CD14-positive monocyte (primary cell): Measurements from ENCODE around the gene PAEP. TPM values are rescaled to one million over a fixed set of nuclear protein-coding genes. Genes with fewer than 3 reads are reported as not detected.

Experiments used
- DNase-seq, 3 donors: peaks; one replicate each; pipeline ENCODE4 v3.0.0-alpha.2; 2011 to 2022
- H2AFZ ChIP-seq: 2 replicates; pipeline ENCODE4 v1.6.0; 2012; ENCODE audit warnings: mild to moderate bottlenecking, low read depth, low read length, inconsistent platforms; ENCODE audit not compliant: insufficient read depth, poor library complexity, severe bottlenecking
- H3K27ac ChIP-seq, 2 donors: 1 replicate in 1 of 2; 2 replicates in 1 of 2; pipeline ENCODE4 v1.5.1; 2012 to 2013; ENCODE audit warnings: low read length in 2 of 2, control low read depth in 1 of 2, inconsistent platforms in 1 of 2, low read depth in 1 of 2, mild to moderate bottlenecking in 1 of 2
- H3K27me3 ChIP-seq, 2 donors: one replicate each; pipeline versions ENCODE4 v1.6.0 to v1.6.1; 2011 to 2013; ENCODE audit warnings: low read length in 2 of 2; ENCODE audit not compliant: control insufficient read depth in 2 of 2, insufficient read depth in 2 of 2
- H3K36me3 ChIP-seq, 2 donors: replicated peaks in 1 of 2; 1 replicate in 1 of 2; 2 replicates in 1 of 2; pipeline versions ENCODE4 v1.5.1 to v1.6.1; 2012 to 2013; ENCODE audit warnings: low read length in 2 of 2, control low read depth in 1 of 2, inconsistent platforms in 1 of 2, mild to moderate bottlenecking in 1 of 2; ENCODE audit not compliant: insufficient read depth in 2 of 2, control insufficient read depth in 1 of 2
- H3K4me1 ChIP-seq, 2 donors: 1 replicate in 1 of 2; 2 replicates in 1 of 2; pipeline versions ENCODE4 v1.5.1 to v1.6.1; 2012 to 2013; ENCODE audit warnings: low read length in 2 of 2, control low read depth in 1 of 2, inconsistent platforms in 1 of 2, mild to moderate bottlenecking in 1 of 2, moderate library complexity in 1 of 2; ENCODE audit not compliant: insufficient read depth in 2 of 2, control insufficient read depth in 1 of 2
- H3K4me2 ChIP-seq: replicated peaks from 2 replicates; pipeline ENCODE3; 2012; ENCODE audit warnings: low read length, moderate library complexity, mild to moderate bottlenecking; ENCODE audit not compliant: poor library complexity, severe bottlenecking; ENCODE audit errors: extremely low read depth
- H3K4me3 ChIP-seq, 3 experiments: fragments of 200-600 bp in 1 of 3; sonication (generic) in 1 of 3; replicated peaks in 1 of 3; 1 replicate in 2 of 3; 2 replicates in 1 of 3; pipeline ENCODE4 v1.5.1; 2011 to 2013; ENCODE audit warnings: low read length in 3 of 3, mild to moderate bottlenecking in 3 of 3, control low read depth in 2 of 3, low read depth in 2 of 3, inconsistent platforms in 1 of 3, moderate library complexity in 1 of 3
- H3K79me2 ChIP-seq: 2 replicates; pipeline ENCODE4 v1.6.0; 2012; ENCODE audit warnings: mild to moderate bottlenecking, control low read depth, inconsistent platforms, low read length, moderate library complexity; ENCODE audit not compliant: insufficient read depth
- H3K9ac ChIP-seq: 2 replicates; pipeline ENCODE4 v1.6.0; 2017; ENCODE audit warnings: low read length, mild to moderate bottlenecking; ENCODE audit not compliant: insufficient read depth, poor library complexity, severe bottlenecking
- H3K9me3 ChIP-seq, 2 donors: replicated peaks in 1 of 2; 1 replicate in 1 of 2; 2 replicates in 1 of 2; pipeline versions ENCODE4 v1.5.1 to v1.6.1; 2012 to 2013; ENCODE audit warnings: low read length in 2 of 2, control low read depth in 1 of 2; ENCODE audit not compliant: control insufficient read depth in 1 of 2, insufficient read depth in 1 of 2
- H4K20me1 ChIP-seq: 2 replicates; pipeline ENCODE4 v1.6.0; 2012; ENCODE audit warnings: mild to moderate bottlenecking, low read length, control low read depth, moderate library complexity; ENCODE audit not compliant: insufficient read depth
- H3K27ac Mint-ChIP-seq, 7 donors: one replicate each; pipeline ENCODE4 v1.8.0; 2020; ENCODE audit warnings: mild to moderate bottlenecking in 7 of 7, mixed read lengths in 7 of 7, moderate library complexity in 6 of 7, inconsistent platforms in 2 of 7
- H3K27me3 Mint-ChIP-seq, 3 donors: one replicate each; pipeline ENCODE4 v1.8.0; 2021 to 2022; ENCODE audit warnings: low read depth in 3 of 3, mild to moderate bottlenecking in 3 of 3, mixed read lengths in 3 of 3, moderate library complexity in 3 of 3, inconsistent platforms in 1 of 3
- H3K36me3 Mint-ChIP-seq, 2 donors: one replicate each; pipeline ENCODE4 v1.8.0; 2020; ENCODE audit warnings: mixed read lengths in 2 of 2, inconsistent platforms in 1 of 2, mild to moderate bottlenecking in 1 of 2
- H3K4me1 Mint-ChIP-seq: one replicate; pipeline ENCODE4 v1.8.0; 2020; ENCODE audit warnings: mild to moderate bottlenecking, mixed read lengths
- H3K4me3 Mint-ChIP-seq, 2 donors: one replicate each; pipeline ENCODE4 v1.8.0; 2020; ENCODE audit warnings: mild to moderate bottlenecking in 2 of 2, mixed read lengths in 2 of 2, moderate library complexity in 1 of 2
- H3K9me3 Mint-ChIP-seq, 7 donors: one replicate each; pipeline ENCODE4 v1.8.0; 2020 to 2022; ENCODE audit warnings: mixed read lengths in 7 of 7, mild to moderate bottlenecking in 6 of 7, moderate library complexity in 6 of 7, inconsistent platforms in 2 of 7
- WGBS: methylation state at CpG from one replicate; pipeline ENCODE4 v1.1.5; 2013; ENCODE audit warnings: missing lambda C conversion rate; ENCODE audit not compliant: insufficient coverage; 5-methylcytosine and 5-hydroxymethylcytosine counted together
- intact Hi-C, 2 donors: fragments of 100-400 bp; cut with micrococcal nuclease; formaldehyde crosslinking; loops; one replicate each; pipeline versions ENCODE4 v1.15.0 to v1.15.1; 2023
- polyA plus RNA-seq, 3 donors: library from polyadenylated mRNA; depleted of rRNA in 1 of 3; unstranded in 2 of 3; stranded (reverse) in 1 of 3; fragments of 300-500 nt in 2 of 3; fragments of >200 nt in 1 of 3; fragmentation: Illumina TruSeq in 2 of 3; gene quantifications; 1 replicate in 2 of 3; 2 replicates in 1 of 3; pipeline ENCODE4 v1.2.3, GENCODE V29; 2012 to 2021
- TF ChIP-seq, protein P1 (sequence below): fragments of 200-600 bp; IDR thresholded peaks from one replicate; pipeline ENCODE4 v1.8.0; 2022; ENCODE audit warnings: antibody characterized with exemption, mild to moderate bottlenecking

Gene PAEP
- polyA plus RNA-seq, 3 donors = not detected

DNA sequence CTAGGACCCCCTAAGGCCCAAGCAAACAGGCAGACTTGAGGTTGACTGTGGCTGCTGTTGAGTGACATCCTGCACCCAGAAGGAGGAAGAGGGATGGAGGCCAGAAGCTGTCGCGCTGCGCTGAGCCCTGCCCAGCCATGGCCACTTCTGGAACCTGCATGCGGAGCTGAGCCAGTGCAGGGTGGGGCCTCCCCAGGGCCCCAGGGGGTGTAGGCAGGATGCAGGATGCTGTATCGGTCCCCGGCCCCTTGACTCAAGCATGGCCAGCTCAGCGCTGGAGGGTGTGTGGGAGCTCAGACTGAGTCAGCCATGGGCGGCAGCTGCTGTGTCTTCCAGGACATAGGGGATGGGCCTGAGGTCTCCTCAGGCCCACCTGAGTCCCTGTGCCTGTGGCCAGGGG is 50.9 kb downstream of the PAEP start:
- WGBS = 93% methylated on average over 5 of the region's 8 CpGs
- peaks cover 0 to 7% (median 2%) of the 10 kb centered on the region in 7 donors for H3K9me3 Mint-ChIP-seq

DNA sequence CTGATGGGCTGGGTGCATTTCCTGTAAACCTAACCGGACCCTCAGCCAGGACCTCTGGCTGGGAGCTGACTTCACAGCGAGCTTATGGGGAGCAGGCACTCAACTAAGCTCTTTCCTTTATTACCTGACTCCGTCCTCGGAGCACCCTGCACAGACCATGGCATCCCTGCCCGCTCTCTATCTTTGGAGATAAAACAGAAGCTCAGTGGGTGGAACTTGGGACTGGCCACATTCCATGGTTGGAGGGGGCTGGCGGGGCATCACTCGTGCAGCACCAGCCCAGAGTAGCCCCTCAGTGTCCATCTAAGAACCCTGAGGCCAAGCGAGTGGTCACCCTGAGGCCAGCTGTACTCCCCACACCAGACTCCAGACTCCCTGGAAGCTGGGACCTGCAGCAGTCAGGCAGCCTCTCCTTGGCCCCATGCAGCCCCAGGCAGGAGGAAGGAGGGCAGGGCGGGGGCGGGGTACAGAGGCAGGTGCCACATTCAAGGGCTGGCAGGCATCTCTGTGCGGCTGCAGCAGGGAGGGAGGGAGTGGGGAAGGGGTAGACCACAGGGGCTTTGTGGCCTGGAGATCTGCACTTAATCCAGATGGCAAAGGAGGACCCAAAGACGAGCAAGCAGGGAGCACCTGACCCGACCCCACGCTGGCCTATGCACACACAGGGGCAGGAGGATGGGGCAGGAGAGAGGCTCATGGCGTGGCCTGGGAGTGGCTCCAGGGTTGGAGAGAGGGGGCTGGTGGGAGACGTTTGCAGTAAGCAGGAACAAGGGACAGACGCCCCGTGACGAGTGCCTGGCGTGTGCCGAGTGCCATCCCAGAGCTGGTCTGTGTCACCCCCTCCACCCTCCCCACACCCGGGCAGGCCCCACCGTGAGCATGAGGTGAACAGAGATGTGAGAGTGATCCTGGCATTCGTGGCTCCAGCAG is 51.7 kb downstream of the PAEP start:
- Histone ChIP-seq H3K27ac (no peak overlapping the region), H3K27me3 (no peaks in the 10 kb centered on the region), H3K4me3 (no peak overlapping the region), H3K9ac (no peak overlapping the region), H3K9me3 (no peaks in the 10 kb centered on the region), H4K20me1 (no peaks in the 10 kb centered on the region), H3K4me2 (no peak overlapping the region), H2AFZ (no peak overlapping the region), H3K36me3 (no peaks in the 10 kb centered on the region), H3K4me1 (no peaks in the 10 kb centered on the region), H3K79me2 (no peaks in the 10 kb centered on the region)
- TF ChIP-seq, protein P1, sequence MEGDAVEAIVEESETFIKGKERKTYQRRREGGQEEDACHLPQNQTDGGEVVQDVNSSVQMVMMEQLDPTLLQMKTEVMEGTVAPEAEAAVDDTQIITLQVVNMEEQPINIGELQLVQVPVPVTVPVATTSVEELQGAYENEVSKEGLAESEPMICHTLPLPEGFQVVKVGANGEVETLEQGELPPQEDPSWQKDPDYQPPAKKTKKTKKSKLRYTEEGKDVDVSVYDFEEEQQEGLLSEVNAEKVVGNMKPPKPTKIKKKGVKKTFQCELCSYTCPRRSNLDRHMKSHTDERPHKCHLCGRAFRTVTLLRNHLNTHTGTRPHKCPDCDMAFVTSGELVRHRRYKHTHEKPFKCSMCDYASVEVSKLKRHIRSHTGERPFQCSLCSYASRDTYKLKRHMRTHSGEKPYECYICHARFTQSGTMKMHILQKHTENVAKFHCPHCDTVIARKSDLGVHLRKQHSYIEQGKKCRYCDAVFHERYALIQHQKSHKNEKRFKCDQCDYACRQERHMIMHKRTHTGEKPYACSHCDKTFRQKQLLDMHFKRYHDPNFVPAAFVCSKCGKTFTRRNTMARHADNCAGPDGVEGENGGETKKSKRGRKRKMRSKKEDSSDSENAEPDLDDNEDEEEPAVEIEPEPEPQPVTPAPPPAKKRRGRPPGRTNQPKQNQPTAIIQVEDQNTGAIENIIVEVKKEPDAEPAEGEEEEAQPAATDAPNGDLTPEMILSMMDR = no peak
- peak overlapping the region in 1 of 7 donors; percentile 66 for H3K27ac Mint-ChIP-seq
- no peak overlapping the region for H3K4me3 Mint-ChIP-seq
- peaks cover 2 to 6% (median 5%) of the 10 kb centered on the region in 3 donors for H3K27me3 Mint-ChIP-seq
- 71% methylated on average over 10 of the region's 24 CpGs for WGBS
- H3K36me3 Mint-ChIP-seq = no peaks in the 10 kb centered on the region
- no peaks in the 10 kb centered on the region for H3K4me1 Mint-ChIP-seq
- H3K9me3 Mint-ChIP-seq = peaks cover 0 to 7% (median 2%) of the 10 kb centered on the region in 7 donors
- no peak for DNase-seq
- intact Hi-C loops = no loop called here

More for the DNA sequence above, 50.9 kb downstream of the PAEP start:
- peaks cover 2 to 6% (median 5%) of the 10 kb centered on the region in 3 donors for H3K27me3 Mint-ChIP-seq
- no peaks in the 10 kb centered on the region for H4K20me1 ChIP-seq
- no peaks in the 10 kb centered on the region for H3K36me3 Mint-ChIP-seq
- no peak overlapping the region for H2AFZ ChIP-seq
- no peak overlapping the region for H3K27ac Mint-ChIP-seq
- H3K36me3 ChIP-seq = no peaks in the 10 kb centered on the region
- no peaks in the 10 kb centered on the region for H3K79me2 ChIP-seq
- no peak overlapping the region for H3K9ac ChIP-seq
- H3K4me3 ChIP-seq = no peak overlapping the region
- H3K4me1 Mint-ChIP-seq = no peaks in the 10 kb centered on the region
- no peak overlapping the region for H3K4me2 ChIP-seq
- no peaks in the 10 kb centered on the region for H3K9me3 ChIP-seq
- H3K27me3 ChIP-seq = no peaks in the 10 kb centered on the region
- no peak overlapping the region for H3K27ac ChIP-seq
- TF ChIP-seq, protein P1 = no peak
- H3K4me1 ChIP-seq = no peaks in the 10 kb centered on the region
- no peak for DNase-seq
- no peak overlapping the region for H3K4me3 Mint-ChIP-seq
- intact Hi-C loops = no loop called here
